ENCODE results near the gene DCAF6. TPM values are rescaled to one million over a fixed set of nuclear protein-coding genes. Genes with fewer than 3 reads are reported as not detected.

The DCAF6 gene
- total RNA-seq, 6 experiments from 2014 or later = 52.5 to 59.4 (median 55.3) TPM

- no peaks in the 10 kb centered on the region; the same call in 1 of the 2 replicates for H3K27me3 Mint-ChIP-seq (ENCODE audit: insufficient read depth)
- no peak for DNase-seq
- peaks cover 12% of the 10 kb centered on the region for H3K36me3 Mint-ChIP-seq (ENCODE audit: low read depth)
- no peak overlapping the region for H3K4me3 Mint-ChIP-seq
- peaks cover under 1% of the 10 kb centered on the region; the same call in 1 of the 2 replicates for H3K4me1 Mint-ChIP-seq (ENCODE audit: low read depth)
- H3K27ac Mint-ChIP-seq = no peak overlapping the region
- TF ChIP-seq CTCF (IDR thresholded peaks at IDR 0.05) = no peak
- no peaks in the 10 kb centered on the region for H3K9me3 Mint-ChIP-seq
Measured at GRCh38 chr1:167915569-167915968, 20.9 kb upstream of the DCAF6 start.

- Mint-ChIP-seq H3K36me3 (ENCODE audit: low read depth) (peaks cover 12% of the 10 kb centered on the region), H3K4me3 (no peak overlapping the region), H3K9me3 (no peaks in the 10 kb centered on the region), H3K27me3 (ENCODE audit: insufficient read depth) (no peaks in the 10 kb centered on the region; the same call in 1 of the 2 replicates), H3K27ac (no peak overlapping the region), H3K4me1 (ENCODE audit: low read depth) (peaks cover 7% of the 10 kb centered on the region)
- TF ChIP-seq CTCF (IDR thresholded peaks at IDR 0.05) = no peak
- DNase-seq = no peak
Measured at GRCh38 chr1:167916766-167917511, 19.5 kb upstream of the DCAF6 start.

DNA sequence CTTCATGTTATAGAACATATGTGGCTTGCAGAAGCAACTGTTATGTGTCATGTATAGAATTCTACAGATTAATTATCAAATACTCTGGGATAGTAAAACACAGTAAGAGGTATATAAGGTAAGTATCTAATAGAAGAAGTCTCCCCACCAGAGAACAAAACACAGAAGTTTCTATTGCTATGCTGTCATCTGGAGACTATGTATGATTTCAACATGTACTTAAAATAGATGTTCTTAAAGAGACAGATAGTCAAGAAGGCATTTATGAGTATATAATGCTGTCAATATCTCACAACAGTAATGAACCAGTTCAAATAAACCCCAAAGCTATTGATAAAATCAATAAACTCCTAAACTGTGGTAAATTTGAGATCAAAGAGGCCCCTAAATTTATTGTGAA is 14.5 kb upstream of the DCAF6 start:
- Mint-ChIP-seq H3K9me3 (no peaks in the 10 kb centered on the region), H3K27me3 (ENCODE audit: insufficient read depth) (no peaks in the 10 kb centered on the region), H3K36me3 (ENCODE audit: low read depth) (peaks cover 9% of the 10 kb centered on the region), H3K4me3 (peak overlapping the region; percentile 54; the same call in 1 of the 2 replicates), H3K27ac (peak overlapping the region; percentile 79), H3K4me1 (ENCODE audit: low read depth) (peaks cover 30% of the 10 kb centered on the region)
- TF ChIP-seq CTCF (IDR thresholded peaks at IDR 0.05) = no peak
- DNase-seq = peak; percentile 21

DNA sequence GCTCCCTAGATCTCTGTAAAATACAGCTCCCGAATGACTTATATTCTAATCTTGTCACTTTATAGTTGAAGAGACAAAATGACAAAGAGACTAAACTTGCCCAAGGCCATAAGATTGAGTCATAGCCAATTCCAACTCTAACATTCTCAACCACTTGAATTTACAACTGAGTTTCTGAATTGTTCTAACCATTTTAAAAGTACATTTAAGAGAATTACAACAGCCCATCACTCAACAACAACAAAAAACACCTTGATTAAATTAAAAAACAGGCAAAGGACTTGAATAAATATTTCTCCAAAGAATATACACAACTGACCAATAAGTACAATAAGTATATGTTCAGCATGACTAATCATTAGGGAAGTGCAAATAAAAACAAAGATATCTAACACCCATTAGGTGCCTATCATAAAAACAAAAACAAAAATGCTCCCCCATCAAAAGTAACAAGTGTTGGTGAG is 13.8 kb upstream of the DCAF6 start:
- H3K4me3 Mint-ChIP-seq = peak overlapping the region; percentile 57
- TF ChIP-seq CTCF (IDR thresholded peaks at IDR 0.05) = no peak
- peaks cover 30% of the 10 kb centered on the region for H3K4me1 Mint-ChIP-seq (ENCODE audit: low read depth)
- DNase-seq = peak; percentile 42
- H3K36me3 Mint-ChIP-seq (ENCODE audit: low read depth) = peaks cover 7% of the 10 kb centered on the region; the same call in 1 of the 2 replicates
- peak overlapping the region; percentile 79 for H3K27ac Mint-ChIP-seq
- H3K9me3 Mint-ChIP-seq = no peaks in the 10 kb centered on the region
- H3K27me3 Mint-ChIP-seq (ENCODE audit: insufficient read depth) = no peaks in the 10 kb centered on the region

DNA sequence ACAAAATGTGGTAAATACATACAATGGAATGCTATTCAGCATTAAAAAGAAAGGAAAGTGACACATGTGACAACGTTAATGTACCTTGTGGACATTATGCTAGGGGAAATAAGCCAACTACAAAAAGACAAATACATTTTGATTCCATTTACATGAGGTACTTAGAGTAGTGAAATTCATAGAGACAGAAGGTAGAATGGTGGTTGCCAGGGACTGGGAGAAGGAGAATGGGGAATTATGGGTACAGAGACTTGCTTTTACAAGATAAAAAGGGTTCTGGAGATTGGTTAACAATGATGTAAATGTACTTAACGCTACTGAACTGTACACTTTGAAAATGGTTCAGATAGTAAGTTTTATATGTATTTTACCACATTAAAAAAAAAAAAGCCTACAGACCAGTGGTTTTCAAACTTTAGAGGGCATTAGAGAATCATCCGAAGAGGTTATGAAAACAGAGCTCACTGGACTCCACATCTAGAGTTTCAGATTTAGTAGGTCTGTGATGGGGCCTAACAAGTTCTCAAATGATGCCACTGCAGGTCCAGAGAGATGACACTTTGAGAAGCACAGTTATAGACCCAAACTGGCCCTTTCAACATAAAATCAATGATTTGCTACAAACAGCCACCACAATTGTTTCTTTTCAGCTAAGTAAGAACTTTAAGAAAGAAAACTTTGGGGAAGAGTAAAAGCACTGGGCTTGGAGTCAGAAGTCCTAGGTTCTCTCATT is 13.0 kb upstream of the DCAF6 start:
- Mint-ChIP-seq H3K9me3 (no peaks in the 10 kb centered on the region), H3K27ac (peak overlapping the region; percentile 79; the same call in 1 of the 2 replicates), H3K4me1 (ENCODE audit: low read depth) (peaks cover 30% of the 10 kb centered on the region), H3K27me3 (ENCODE audit: insufficient read depth) (no peaks in the 10 kb centered on the region), H3K36me3 (ENCODE audit: low read depth) (peaks cover 7% of the 10 kb centered on the region; the same call in 1 of the 2 replicates), H3K4me3 (no peak overlapping the region)
- DNase-seq = no peak
- no peak for TF ChIP-seq CTCF (IDR thresholded peaks at IDR 0.05)
